H1 (cell line): ENCODE data around the gene LHPP. TPM values are rescaled to one million over a fixed set of nuclear protein-coding genes. Genes with fewer than 3 reads are reported as not detected.

Experiments used
- CTCF ChIA-PET: fragments of 300-600 bp; sonication (Branson Sonifier 250); formaldehyde crosslinking; loops from one replicate; lab custom pipeline; 2021; ENCODE audit not compliant: partially characterized antibody; lab: Charles Lee
- POLR2A ChIA-PET: fragments of 300-600 bp; sonication (Branson Sonifier 250); formaldehyde crosslinking; loops from one replicate; lab custom pipeline; 2021; ENCODE audit warnings: inconsistent platforms; ENCODE audit not compliant: partially characterized antibody; lab: Charles Lee
- DNase-seq, 2 experiments: peaks; one replicate each; pipeline versions ENCODE4 v3.0.0 to v3.0.0-alpha.2; 2010 to 2022; ENCODE audit warnings: low spot score in 2 of 2, low read depth in 1 of 2, mixed read lengths in 1 of 2
- FAIRE-seq: peaks from 2 replicates; lab custom pipeline; 2011; peaks lifted over from hg19 to GRCh38; lab: Jason Lieb, UNC
- H2AFZ ChIP-seq: 2 replicates; pipeline ENCODE4 v1.8.1; 2012; ENCODE audit warnings: low read length, inconsistent platforms
- H2AK5ac ChIP-seq: 2 replicates; pipeline ENCODE4 v1.6.1; 2013; ENCODE audit warnings: low read depth, low read length
- H2BK120ac ChIP-seq: replicated peaks from 2 replicates; pipeline ENCODE3; 2013; ENCODE audit warnings: low read depth, low read length, inconsistent platforms
- H2BK12ac ChIP-seq: 2 replicates; pipeline ENCODE4 v1.6.1; 2013; ENCODE audit warnings: low read depth, low read length
- H2BK15ac ChIP-seq: 2 replicates; pipeline ENCODE4 v1.6.1; 2013; ENCODE audit warnings: low read length
- H2BK20ac ChIP-seq: 2 replicates; pipeline ENCODE4 v1.6.1; 2013; ENCODE audit warnings: low read length
- H2BK5ac ChIP-seq: 2 replicates; pipeline ENCODE4 v1.6.1; 2013; ENCODE audit warnings: low read depth, low read length
- H3K14ac ChIP-seq: 2 replicates; pipeline ENCODE4 v1.6.1; 2013; ENCODE audit warnings: inconsistent platforms; ENCODE audit not compliant: insufficient read length
- H3K18ac ChIP-seq: 2 replicates; pipeline ENCODE4 v1.6.1; 2013; ENCODE audit warnings: low read length; ENCODE audit errors: extremely low read depth
- H3K23ac ChIP-seq: 2 replicates; pipeline ENCODE4 v1.6.1; 2013; ENCODE audit warnings: inconsistent platforms; ENCODE audit not compliant: insufficient read length
- H3K23me2 ChIP-seq: 2 replicates; pipeline ENCODE4 v1.6.1; 2013; ENCODE audit warnings: low read depth, low read length
- H3K27ac ChIP-seq: 2 replicates; pipeline ENCODE4 v1.6.1; 2011; ENCODE audit warnings: low read depth, low read length, inconsistent platforms
- H3K27me3 ChIP-seq, 4 experiments: replicated peaks in 1 of 4; 1 replicate in 1 of 4; 2 replicates in 3 of 4; pipeline versions ENCODE4 v1.6.1 to v1.8.1; 2011 to 2013; ENCODE audit warnings: low read length in 3 of 4, mild to moderate bottlenecking in 3 of 4, inconsistent platforms in 2 of 4, mixed read lengths in 2 of 4, moderate library complexity in 1 of 4; ENCODE audit not compliant: control insufficient read depth in 3 of 4, insufficient read depth in 3 of 4; ENCODE audit errors: extremely low read depth in 1 of 4
- H3K36me3 ChIP-seq, 4 experiments: 2 replicates each; pipeline versions ENCODE4 v1.6.1 to v1.8.1; 2011 to 2013; ENCODE audit warnings: mild to moderate bottlenecking in 4 of 4, low read length in 3 of 4, moderate library complexity in 2 of 4, control low read depth in 1 of 4, inconsistent platforms in 1 of 4; ENCODE audit not compliant: insufficient read depth in 4 of 4, control insufficient read depth in 2 of 4
- H3K4ac ChIP-seq: replicated peaks from 2 replicates; pipeline ENCODE3; 2013; ENCODE audit warnings: low read length, low read depth, mixed read lengths, inconsistent platforms; ENCODE audit not compliant: insufficient read length
- H3K4me1 ChIP-seq, 4 experiments: replicated peaks in 1 of 4; 1 replicate in 1 of 4; 2 replicates in 3 of 4; pipeline versions ENCODE4 v1.6.1 to v1.8.1; 2011 to 2013; ENCODE audit warnings: low read length in 3 of 4, inconsistent platforms in 2 of 4, mixed read lengths in 1 of 4; ENCODE audit not compliant: insufficient read depth in 4 of 4, control insufficient read depth in 3 of 4
- H3K4me2 ChIP-seq, 2 experiments: 2 replicates each; pipeline versions ENCODE4 v1.6.1 to v1.8.1; 2011 to 2013; ENCODE audit warnings: low read depth in 2 of 2, low read length in 2 of 2, control low read depth in 1 of 2, inconsistent platforms in 1 of 2, mild to moderate bottlenecking in 1 of 2; ENCODE audit not compliant: insufficient read depth in 1 of 2
- H3K4me3 ChIP-seq, 4 experiments: fragments of 200-600, 300-600 bp in 1 of 4; sonication (generic), shearing (Covaris generic), sonication (Bioruptor Twin) in 1 of 4; 2 replicates each; pipeline versions ENCODE4 v1.5.1 to v1.8.1; 2011 to 2016; ENCODE audit warnings: low read length in 4 of 4, low read depth in 3 of 4, control low read depth in 2 of 4, inconsistent platforms in 2 of 4, mild to moderate bottlenecking in 2 of 4, mixed read lengths in 1 of 4, moderate library complexity in 1 of 4; ENCODE audit not compliant: insufficient read depth in 2 of 4; ENCODE audit errors: extremely low read depth in 1 of 4
- H3K56ac ChIP-seq: replicated peaks from 2 replicates; pipeline ENCODE3; 2013; ENCODE audit warnings: low read depth, mild to moderate bottlenecking, mixed read lengths, low read length, inconsistent platforms; ENCODE audit not compliant: insufficient read length
- H3K79me1 ChIP-seq: 2 replicates; pipeline ENCODE4 v1.6.1; 2013; ENCODE audit warnings: low read depth, low read length, control low read depth
- H3K79me2 ChIP-seq, 2 experiments: 2 replicates each; pipeline versions ENCODE4 v1.6.1 to v1.8.1; 2012 to 2013; ENCODE audit warnings: low read length in 2 of 2, mild to moderate bottlenecking in 2 of 2, inconsistent platforms in 1 of 2; ENCODE audit not compliant: insufficient read depth in 2 of 2, control insufficient read depth in 1 of 2
- H3K9ac ChIP-seq, 4 experiments: replicated peaks in 1 of 4; 1 replicate in 1 of 4; 2 replicates in 3 of 4; pipeline versions ENCODE4 v1.6.1 to v1.8.1; 2011 to 2013; ENCODE audit warnings: low read depth in 3 of 4, low read length in 3 of 4, control low read depth in 2 of 4, mild to moderate bottlenecking in 2 of 4, moderate library complexity in 2 of 4, inconsistent platforms in 1 of 4; ENCODE audit errors: extremely low read depth in 1 of 4
- H3K9me3 ChIP-seq, 2 experiments: 2 replicates each; pipeline versions ENCODE4 v1.6.1 to v1.8.1; 2012 to 2013; ENCODE audit warnings: mild to moderate bottlenecking in 2 of 2, moderate library complexity in 2 of 2, control low read depth in 1 of 2, inconsistent platforms in 1 of 2, low read depth in 1 of 2, low read length in 1 of 2, mixed read lengths in 1 of 2; ENCODE audit not compliant: insufficient read depth in 2 of 2
- H4K20me1 ChIP-seq, 2 experiments: replicated peaks in 1 of 2; 2 replicates each; pipeline versions ENCODE3 to v1.8.1; 2011 to 2013; ENCODE audit warnings: inconsistent platforms in 2 of 2, low read length in 2 of 2, mild to moderate bottlenecking in 1 of 2; ENCODE audit not compliant: insufficient read depth in 2 of 2, control insufficient read depth in 1 of 2
- H4K5ac ChIP-seq: 2 replicates; pipeline ENCODE4 v1.6.1; 2013; ENCODE audit warnings: low read length, low read depth, mixed read lengths, inconsistent platforms; ENCODE audit not compliant: insufficient read length
- H4K8ac ChIP-seq: 2 replicates; pipeline ENCODE4 v1.8.0; 2013; ENCODE audit warnings: mild to moderate bottlenecking, moderate library complexity, low read length, inconsistent platforms; ENCODE audit not compliant: insufficient read depth; ENCODE audit errors: extremely low read depth
- H4K91ac ChIP-seq: replicated peaks from 2 replicates; pipeline ENCODE3; 2013; ENCODE audit warnings: low read length, mixed read lengths, inconsistent platforms; ENCODE audit not compliant: insufficient read length
- PHF8 ChIP-seq: fragments of 200-600 bp; sonication (generic); conservative IDR thresholded peaks from 2 replicates; pipeline ENCODE4 v1.7.1; 2012; ENCODE audit warnings: low read depth, mild to moderate bottlenecking, inconsistent platforms, low read length, moderate library complexity
- TAF7 ChIP-seq: optimal IDR thresholded peaks from 2 replicates; pipeline ENCODE3; 2011; ENCODE audit warnings: low read depth, mild to moderate bottlenecking, inconsistent platforms, low read length, moderate library complexity, borderline replicate concordance
- WGBS, 2 experiments: shearing (Covaris generic) in 1 of 2; methylation state at CpG; one replicate each; pipeline versions ENCODE4 v1.1.6 to v1.1.7; 2013 to 2015; ENCODE audit warnings: low lambda C conversion rate in 2 of 2, mixed read lengths in 2 of 2, inconsistent platforms in 1 of 2, low coverage in 1 of 2, missing lambda C conversion rate in 1 of 2; ENCODE audit not compliant: insufficient replicate concordance in 2 of 2, insufficient coverage in 1 of 2, insufficient read length in 1 of 2; ENCODE audit errors: extremely low coverage in 1 of 2, missing lambda C conversion rate in 1 of 2; 5-methylcytosine and 5-hydroxymethylcytosine counted together
- polyA plus RNA-seq, 7 experiments: library from polyadenylated mRNA; depleted of rRNA in 3 of 7; stranded (reverse) in 5 of 7; unstranded in 2 of 7; fragments of >200 nt in 5 of 7; fragments of 200-250 nt in 2 of 7; gene quantifications; 1 replicate in 5 of 7; 2 replicates in 1 of 7; 4 replicates in 1 of 7; pipeline versions ENCODE4 v1.2.1 to v1.2.3, GENCODE V29; 2011 to 2013; ENCODE audit warnings: missing spikeins in 2 of 7, mixed read lengths in 2 of 7
- total RNA-seq: library from RNA; stranded (reverse); fragmentation: NEBNext Ultra II Directional; extraction: Animal tissue kit (Norgen Biotek cat#: 25700); gene quantifications from 2 replicates; pipeline ENCODE4 v1.2.1, GENCODE V29; 2021

The LHPP gene
- total and polyA plus RNA-seq, 2 of the 8 experiments (the other 6 are each of a cell fraction or from before 2014, with no cell fraction given), result 26.0 to 45.0 TPM

GRCh38 chr10:124642088-124642710, 180.6 kb downstream of the LHPP start:
- Histone ChIP-seq H3K9ac (no peak overlapping the region), H3K79me2 (no peaks in the 10 kb centered on the region; a peak in 1 of 4 replicates), H3K23me2 (0 out of 2 replicates have a peak, but pooled peaks cover 2% of the 10 kb centered on the region), H3K36me3 (no peaks in the 10 kb centered on the region), H3K4me2 (no peak overlapping the region), H2BK5ac (peak overlapping the region; percentile 5; the same call in 1 of the 2 replicates), H3K4ac (no peak overlapping the region), H3K79me1 (no peaks in the 10 kb centered on the region), H3K4me1 (peaks cover 0 to 4% (median 0%) of the 10 kb centered on the region in 4 experiments; a peak in 2 of 7 replicates), H4K5ac (no peak overlapping the region), H3K56ac (no peak overlapping the region), H2AK5ac (no peak overlapping the region), H4K8ac (peak overlapping the region; percentile 23; the same call in 1 of the 2 replicates), H3K23ac (no peak overlapping the region), H4K91ac (no peak overlapping the region), H3K4me3 (no peak overlapping the region), H3K27ac (no peak overlapping the region), H2BK15ac (no peak overlapping the region), H2BK20ac (no peak overlapping the region), H3K18ac (no peak overlapping the region), H4K20me1 (peaks cover 1 to 5% of the 10 kb centered on the region in 2 experiments), H3K27me3 (no peaks in the 10 kb centered on the region), H2BK12ac (no peak overlapping the region), H3K14ac (no peak overlapping the region), H2BK120ac (no peak overlapping the region), H3K9me3 (no peaks in the 10 kb centered on the region), H2AFZ (no peak overlapping the region)
- POLR2A ChIA-PET, result no interaction called here
- FAIRE-seq (no peak), DNase-seq (no peak)
- 97% methylated on average over 19 of the region's 20 CpGs; no CpG with 5 or more reads in 1 of the 2 experiments for WGBS, 2 experiments
- CTCF ChIA-PET, result interaction anchor here (0.8 to 5.5 kb wide), 7 partner anchors 10 to 99 kb away, joined by 3 to 37 read pairs (median 3); no protein-coding TSS in a partner anchor
- TF ChIP-seq PHF8, result no peak
- no peak for TF ChIP-seq TAF7
